CD4-positive, alpha-beta T cell (primary cell): ENCODE data around the gene TMEFF2. TPM values are rescaled to one million over a fixed set of nuclear protein-coding genes. Genes with fewer than 3 reads are reported as not detected.

Experiments used
- ATAC-seq: fragments of 200-7000 bp; cut with Tn5 transposase; one replicate; pipeline ENCODE4 v1.10.0; 2022; ENCODE audit warnings: mild to moderate bottlenecking; ENCODE audit not compliant: poor library complexity
- CTCF ChIA-PET: fragments of 350-600 bp; sonication (Branson Sonifier 250); formaldehyde crosslinking; loops from one replicate; lab custom pipeline; 2021; ENCODE audit warnings: antibody characterized with exemption, inconsistent platforms; lab: Charles Lee
- POLR2A ChIA-PET: fragments of 350-600 bp; sonication (Branson Sonifier 250); formaldehyde crosslinking; loops from one replicate; lab custom pipeline; 2021; ENCODE audit warnings: antibody characterized with exemption, inconsistent platforms; lab: Charles Lee
- DNase-seq, 14 experiments: peaks; one replicate each; pipeline ENCODE4 v3.0.0-alpha.2; 2013 to 2020; ENCODE audit warnings: mixed read lengths in 2 of 14
- H3K27ac ChIP-seq, 2 donors: one replicate each; pipeline versions ENCODE4 v1.5.1 to v1.7.0; 2013; ENCODE audit warnings: low read length in 2 of 2, low read depth in 1 of 2, mild to moderate bottlenecking in 1 of 2
- H3K27me3 ChIP-seq, 2 experiments: 1 replicate in 1 of 2; 2 replicates in 1 of 2; pipeline versions ENCODE4 v1.6.1 to v1.7.0; 2013; ENCODE audit warnings: low read length in 2 of 2, control low read depth in 1 of 2, mild to moderate bottlenecking in 1 of 2, moderate library complexity in 1 of 2; ENCODE audit not compliant: insufficient read depth in 2 of 2, control insufficient read depth in 1 of 2
- H3K36me3 ChIP-seq: one replicate; pipeline ENCODE4 v1.6.1; 2013; ENCODE audit warnings: low read length, control low read depth; ENCODE audit not compliant: insufficient read depth
- H3K4me1 ChIP-seq: one replicate; pipeline ENCODE4 v1.6.1; 2013; ENCODE audit warnings: low read length, control low read depth; ENCODE audit not compliant: insufficient read depth
- H3K4me3 ChIP-seq: one replicate; pipeline ENCODE4 v1.5.1; 2013; ENCODE audit warnings: mild to moderate bottlenecking, low read length, moderate library complexity
- H3K9me3 ChIP-seq, 2 experiments: 1 replicate in 1 of 2; 2 replicates in 1 of 2; pipeline versions ENCODE4 v1.6.1 to v1.7.0; 2013; ENCODE audit warnings: low read length in 2 of 2, mild to moderate bottlenecking in 2 of 2, control low read depth in 1 of 2, moderate library complexity in 1 of 2; ENCODE audit not compliant: control insufficient read depth in 1 of 2, insufficient read depth in 1 of 2
- H3K27ac Mint-ChIP-seq: one replicate; pipeline ENCODE4 v1.8.0; 2020; ENCODE audit warnings: mixed read lengths
- H3K27me3 Mint-ChIP-seq: one replicate; pipeline ENCODE4 v1.8.0; 2021; ENCODE audit warnings: mixed read lengths
- H3K36me3 Mint-ChIP-seq: one replicate; pipeline ENCODE4 v1.8.0; 2021; ENCODE audit warnings: low read depth, mixed read lengths
- H3K4me1 Mint-ChIP-seq: one replicate; pipeline ENCODE4 v1.8.0; 2021; ENCODE audit warnings: low read depth, mixed read lengths
- H3K4me3 Mint-ChIP-seq: one replicate; pipeline ENCODE4 v1.8.0; 2020; ENCODE audit warnings: mild to moderate bottlenecking, mixed read lengths
- H3K9me3 Mint-ChIP-seq: one replicate; pipeline ENCODE4 v1.8.0; 2020; ENCODE audit warnings: mixed read lengths
- intact Hi-C, 2 experiments: fragments of 100-400 bp; cut with DNase I in 1 of 2; cut with micrococcal nuclease in 1 of 2; formaldehyde crosslinking; loops; one replicate each; pipeline versions ENCODE4 v1.15.1 to v1.9.0; 2023 to 2025; cut with DNase I, micrococcal nuclease
- total RNA-seq, 174 experiments: library from RNA in 2 of 174; stranded (reverse) in 2 of 174; gene quantifications; one replicate each; pipeline ENCODE4 v1.2.3 and lab custom pipeline; 2021 to 2026
- TF ChIP-seq, protein P1 (sequence below): fragments of 200-600 bp; IDR thresholded peaks from one replicate; pipeline ENCODE4 v1.8.0; 2022; ENCODE audit warnings: antibody characterized with exemption, mild to moderate bottlenecking

Gene TMEFF2
- total RNA-seq, 2 experiments from 2014 or later, result not detected

DNA sequence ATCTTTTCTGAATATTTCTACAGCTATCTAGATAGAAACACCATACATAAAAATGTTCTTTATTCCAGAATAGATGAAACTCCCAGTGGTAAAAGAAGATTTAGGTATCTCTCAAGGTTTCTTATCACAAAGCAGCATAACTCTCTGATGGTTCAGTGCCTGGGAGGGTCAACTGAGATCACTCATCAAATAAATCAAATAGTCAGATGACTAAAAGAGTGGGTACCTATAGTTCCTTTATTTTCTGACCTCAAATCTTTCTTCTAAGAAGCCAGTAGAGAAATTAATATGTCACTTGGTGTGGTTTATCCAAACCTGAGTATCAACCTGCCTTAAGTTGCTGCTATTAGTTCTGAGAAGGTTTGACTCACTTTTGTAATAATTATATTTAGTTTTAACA is 120.9 kb downstream of the TMEFF2 start:
- H3K27ac ChIP-seq, result no peak overlapping the region
- TF ChIP-seq, protein P1, sequence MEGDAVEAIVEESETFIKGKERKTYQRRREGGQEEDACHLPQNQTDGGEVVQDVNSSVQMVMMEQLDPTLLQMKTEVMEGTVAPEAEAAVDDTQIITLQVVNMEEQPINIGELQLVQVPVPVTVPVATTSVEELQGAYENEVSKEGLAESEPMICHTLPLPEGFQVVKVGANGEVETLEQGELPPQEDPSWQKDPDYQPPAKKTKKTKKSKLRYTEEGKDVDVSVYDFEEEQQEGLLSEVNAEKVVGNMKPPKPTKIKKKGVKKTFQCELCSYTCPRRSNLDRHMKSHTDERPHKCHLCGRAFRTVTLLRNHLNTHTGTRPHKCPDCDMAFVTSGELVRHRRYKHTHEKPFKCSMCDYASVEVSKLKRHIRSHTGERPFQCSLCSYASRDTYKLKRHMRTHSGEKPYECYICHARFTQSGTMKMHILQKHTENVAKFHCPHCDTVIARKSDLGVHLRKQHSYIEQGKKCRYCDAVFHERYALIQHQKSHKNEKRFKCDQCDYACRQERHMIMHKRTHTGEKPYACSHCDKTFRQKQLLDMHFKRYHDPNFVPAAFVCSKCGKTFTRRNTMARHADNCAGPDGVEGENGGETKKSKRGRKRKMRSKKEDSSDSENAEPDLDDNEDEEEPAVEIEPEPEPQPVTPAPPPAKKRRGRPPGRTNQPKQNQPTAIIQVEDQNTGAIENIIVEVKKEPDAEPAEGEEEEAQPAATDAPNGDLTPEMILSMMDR, result no peak
- CTCF ChIA-PET, result no interaction called here
- no peaks in the 10 kb centered on the region for H3K36me3 ChIP-seq
- ATAC-seq, result no peak
- H3K36me3 Mint-ChIP-seq, result no peaks in the 10 kb centered on the region
- no peak overlapping the region for H3K4me3 Mint-ChIP-seq
- H3K4me1 ChIP-seq, result no peaks in the 10 kb centered on the region
- H3K27me3 Mint-ChIP-seq, result no peaks in the 10 kb centered on the region
- H3K9me3 Mint-ChIP-seq, result no peaks in the 10 kb centered on the region
- H3K27me3 ChIP-seq, result no peaks in the 10 kb centered on the region
- H3K4me3 ChIP-seq, result no peak overlapping the region
- no peak overlapping the region for H3K27ac Mint-ChIP-seq
- no peaks in the 10 kb centered on the region for H3K9me3 ChIP-seq
- POLR2A ChIA-PET, result no interaction called here
- intact Hi-C loops, result no loop called here
- DNase-seq, result no peak
- H3K4me1 Mint-ChIP-seq, result peaks cover 29% of the 10 kb centered on the region

DNA sequence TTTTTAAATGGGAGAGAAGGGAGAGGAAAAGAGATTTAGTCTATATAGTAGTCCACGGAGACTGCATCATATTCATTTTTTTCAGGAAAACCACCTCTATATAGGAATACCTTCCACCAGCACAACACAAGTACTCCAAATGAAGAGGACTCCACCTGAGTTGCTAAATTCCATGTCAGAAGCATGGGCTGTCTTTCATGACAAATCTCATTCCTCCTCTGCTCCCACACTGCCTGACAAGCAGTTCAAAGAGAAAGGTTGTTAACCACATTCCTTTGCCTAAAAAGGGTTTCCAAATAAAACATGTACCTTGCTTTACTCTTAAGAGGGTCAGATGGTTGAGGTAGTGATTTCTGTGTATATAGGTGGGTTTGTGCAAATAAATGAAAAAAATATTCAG is 122.0 kb downstream of the TMEFF2 start:
- H3K36me3 Mint-ChIP-seq, result no peaks in the 10 kb centered on the region
- ATAC-seq, result no peak
- Histone ChIP-seq H3K9me3 (no peaks in the 10 kb centered on the region), H3K4me3 (no peak overlapping the region), H3K36me3 (no peaks in the 10 kb centered on the region), H3K27me3 (no peaks in the 10 kb centered on the region), H3K4me1 (no peaks in the 10 kb centered on the region), H3K27ac (no peak overlapping the region)
- peaks cover 29% of the 10 kb centered on the region for H3K4me1 Mint-ChIP-seq
- no peaks in the 10 kb centered on the region for H3K9me3 Mint-ChIP-seq
- no peaks in the 10 kb centered on the region for H3K27me3 Mint-ChIP-seq
- TF ChIP-seq, protein P1, result no peak
- CTCF ChIA-PET, result interaction anchor here (0.5 kb wide), 1 partner anchor 57 kb away, joined by 3 read pairs; no protein-coding TSS in a partner anchor
- POLR2A ChIA-PET, result no interaction called here
- no peak overlapping the region for H3K4me3 Mint-ChIP-seq
- no peak for DNase-seq
- H3K27ac Mint-ChIP-seq, result no peak overlapping the region
- intact Hi-C loops, result no loop called here

DNA sequence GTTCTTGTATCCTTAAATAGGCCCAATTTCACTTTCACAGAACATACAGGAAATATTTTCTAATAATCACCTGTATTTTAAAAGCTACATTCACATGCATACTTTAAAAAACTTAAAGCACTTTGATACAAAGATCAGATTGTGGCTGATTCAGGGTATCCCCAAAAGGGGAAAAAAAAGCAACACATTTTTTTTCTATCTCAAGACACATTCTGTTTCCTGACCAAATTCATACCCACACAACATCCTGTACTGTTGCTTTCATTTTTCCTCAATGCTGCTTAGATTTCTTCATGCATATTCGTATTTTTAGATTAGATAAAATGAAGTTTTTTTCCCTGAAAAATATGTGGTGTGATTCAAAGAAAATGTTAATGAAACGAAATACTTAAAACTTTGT is 122.5 kb downstream of the TMEFF2 start:
- Mint-ChIP-seq H3K27ac (no peak overlapping the region), H3K36me3 (no peaks in the 10 kb centered on the region), H3K4me3 (no peak overlapping the region), H3K9me3 (no peaks in the 10 kb centered on the region), H3K4me1 (peaks cover 27% of the 10 kb centered on the region), H3K27me3 (no peaks in the 10 kb centered on the region)
- Histone ChIP-seq H3K36me3 (no peaks in the 10 kb centered on the region), H3K27me3 (no peaks in the 10 kb centered on the region), H3K4me3 (no peak overlapping the region), H3K27ac (no peak overlapping the region), H3K9me3 (no peaks in the 10 kb centered on the region), H3K4me1 (no peaks in the 10 kb centered on the region)
- TF ChIP-seq, protein P1, result no peak
- CTCF ChIA-PET, result interaction anchor here (0.5 to 1.2 kb wide), 2 partner anchors 15 to 57 kb away, joined by 3 read pairs; no protein-coding TSS in a partner anchor
- DNase-seq (peak in 2 of 14 experiments; percentile 3 to 47), ATAC-seq (no peak)
- intact Hi-C loops, result no loop called here
- POLR2A ChIA-PET, result no interaction called here
